Measurements from ENCODE around the gene STK32C.

Gene STK32C

GRCh38 chr10:132265890-132266496 is 41.8 kb downstream of the STK32C start:
- no peak overlapping the region for H3K27ac ChIP-seq (ENCODE audit: low read depth, low read length)
- WGBS, result 86% methylated on average over 14 of the region's 15 CpGs

GRCh38 chr10:132264966-132265889 is 42.5 kb downstream of the STK32C start:
- H3K36me3 ChIP-seq (ENCODE audit: insufficient read depth, low read length), result no peaks in the 10 kb centered on the region
- no peaks in the 10 kb centered on the region for H3K9me3 ChIP-seq (ENCODE audit: insufficient read depth, low read depth, low read length)
- H3K9ac ChIP-seq (ENCODE audit: low read depth, low read length), result no peak overlapping the region
- H3K4me3 ChIP-seq (ENCODE audit: low read length), result no peak overlapping the region
- H3K27ac ChIP-seq (ENCODE audit: low read depth, low read length), result no peak overlapping the region
- no peaks in the 10 kb centered on the region for H3K4me1 ChIP-seq (ENCODE audit: insufficient read depth, low read length)
- WGBS, result 92% methylated on average over 32 of the region's 32 CpGs
- no peaks in the 10 kb centered on the region for H3K27me3 ChIP-seq (ENCODE audit: insufficient read depth, low read length)

More at GRCh38 chr10:132265890-132266496, 41.8 kb downstream of the STK32C start:
- no peak overlapping the region for H3K9ac ChIP-seq (ENCODE audit: low read depth, low read length)
- H3K27me3 ChIP-seq (ENCODE audit: insufficient read depth, low read length), result no peaks in the 10 kb centered on the region
- H3K4me3 ChIP-seq (ENCODE audit: low read length), result no peak overlapping the region
- H3K36me3 ChIP-seq (ENCODE audit: insufficient read depth, low read length), result no peaks in the 10 kb centered on the region
- no peaks in the 10 kb centered on the region for H3K4me1 ChIP-seq (ENCODE audit: insufficient read depth, low read length)
- H3K9me3 ChIP-seq (ENCODE audit: insufficient read depth, low read depth, low read length), result no peaks in the 10 kb centered on the region

- Histone ChIP-seq H3K36me3 (ENCODE audit: insufficient read depth, low read length) (no peaks in the 10 kb centered on the region), H3K4me1 (ENCODE audit: insufficient read depth, low read length) (no peaks in the 10 kb centered on the region), H3K27me3 (ENCODE audit: insufficient read depth, low read length) (no peaks in the 10 kb centered on the region), H3K9ac (ENCODE audit: low read depth, low read length) (no peak overlapping the region), H3K4me3 (ENCODE audit: low read length) (no peak overlapping the region), H3K9me3 (ENCODE audit: insufficient read depth, low read depth, low read length) (no peaks in the 10 kb centered on the region), H3K27ac (ENCODE audit: low read depth, low read length) (no peak overlapping the region)
- 89% methylated on average over 16 of the region's 16 CpGs for WGBS
Observed at GRCh38 chr10:132264306-132264950, 43.3 kb downstream of the STK32C start.

- Histone ChIP-seq H3K27me3 (ENCODE audit: insufficient read depth, low read length) (no peaks in the 10 kb centered on the region), H3K36me3 (ENCODE audit: insufficient read depth, low read length) (no peaks in the 10 kb centered on the region), H3K4me1 (ENCODE audit: insufficient read depth, low read length) (no peaks in the 10 kb centered on the region), H3K27ac (ENCODE audit: low read depth, low read length) (no peak overlapping the region), H3K4me3 (ENCODE audit: low read length) (no peak overlapping the region), H3K9ac (ENCODE audit: low read depth, low read length) (no peak overlapping the region), H3K9me3 (ENCODE audit: insufficient read depth, low read depth, low read length) (no peaks in the 10 kb centered on the region)
- WGBS, result 95% methylated on average over 8 of the region's 9 CpGs
Observed at GRCh38 chr10:132263866-132264265, 43.9 kb downstream of the STK32C start.

GRCh38 chr10:132259702-132260482 is 47.9 kb downstream of the STK32C start:
- WGBS, result 93% methylated on average over 27 of the region's 27 CpGs
- Histone ChIP-seq H3K4me3 (ENCODE audit: low read length) (no peak overlapping the region), H3K36me3 (ENCODE audit: insufficient read depth, low read length) (no peaks in the 10 kb centered on the region), H3K9me3 (ENCODE audit: insufficient read depth, low read depth, low read length) (no peaks in the 10 kb centered on the region), H3K4me1 (ENCODE audit: insufficient read depth, low read length) (no peaks in the 10 kb centered on the region), H3K27ac (ENCODE audit: low read depth, low read length) (no peak overlapping the region), H3K9ac (ENCODE audit: low read depth, low read length) (no peak overlapping the region), H3K27me3 (ENCODE audit: insufficient read depth, low read length) (no peaks in the 10 kb centered on the region)

GRCh38 chr10:132258423-132258822 is 49.3 kb downstream of the STK32C start:
- Histone ChIP-seq H3K4me3 (ENCODE audit: low read length) (no peak overlapping the region), H3K36me3 (ENCODE audit: insufficient read depth, low read length) (no peaks in the 10 kb centered on the region), H3K27ac (ENCODE audit: low read depth, low read length) (no peak overlapping the region), H3K4me1 (ENCODE audit: insufficient read depth, low read length) (no peaks in the 10 kb centered on the region), H3K27me3 (ENCODE audit: insufficient read depth, low read length) (no peaks in the 10 kb centered on the region), H3K9ac (ENCODE audit: low read depth, low read length) (no peak overlapping the region), H3K9me3 (ENCODE audit: insufficient read depth, low read depth, low read length) (no peaks in the 10 kb centered on the region)
- WGBS, result 93% methylated on average over 23 of the region's 23 CpGs

GRCh38 chr10:132257907-132258306 is 49.8 kb downstream of the STK32C start:
- H3K9ac ChIP-seq (ENCODE audit: low read depth, low read length), result no peak overlapping the region
- no peaks in the 10 kb centered on the region for H3K4me1 ChIP-seq (ENCODE audit: insufficient read depth, low read length)
- no peak overlapping the region for H3K27ac ChIP-seq (ENCODE audit: low read depth, low read length)
- 89% methylated on average over 9 of the region's 9 CpGs for WGBS
- H3K36me3 ChIP-seq (ENCODE audit: insufficient read depth, low read length), result no peaks in the 10 kb centered on the region
- H3K27me3 ChIP-seq (ENCODE audit: insufficient read depth, low read length), result no peaks in the 10 kb centered on the region
- no peaks in the 10 kb centered on the region for H3K9me3 ChIP-seq (ENCODE audit: insufficient read depth, low read depth, low read length)
- no peak overlapping the region for H3K4me3 ChIP-seq (ENCODE audit: low read length)

- Histone ChIP-seq H3K27me3 (ENCODE audit: insufficient read depth, low read length) (no peaks in the 10 kb centered on the region), H3K9ac (ENCODE audit: low read depth, low read length) (no peak overlapping the region)
- WGBS, result 82% methylated on average over 8 of the region's 8 CpGs
Observed at GRCh38 chr10:132257271-132257670, 50.5 kb downstream of the STK32C start.

GRCh38 chr10:132256866-132257265 is 50.9 kb downstream of the STK32C start:
- WGBS, result 88% methylated on average over 5 of the region's 5 CpGs
- H3K4me1 ChIP-seq (ENCODE audit: insufficient read depth, low read length), result no peaks in the 10 kb centered on the region
- H3K36me3 ChIP-seq (ENCODE audit: insufficient read depth, low read length), result no peaks in the 10 kb centered on the region
- no peaks in the 10 kb centered on the region for H3K27me3 ChIP-seq (ENCODE audit: insufficient read depth, low read length)
- H3K9me3 ChIP-seq (ENCODE audit: insufficient read depth, low read depth, low read length), result no peaks in the 10 kb centered on the region
- H3K4me3 ChIP-seq (ENCODE audit: low read length), result no peak overlapping the region
- no peak overlapping the region for H3K27ac ChIP-seq (ENCODE audit: low read depth, low read length)
- no peak overlapping the region for H3K9ac ChIP-seq (ENCODE audit: low read depth, low read length)

More at GRCh38 chr10:132257271-132257670, 50.5 kb downstream of the STK32C start:
- Histone ChIP-seq H3K4me1 (ENCODE audit: insufficient read depth, low read length) (no peaks in the 10 kb centered on the region), H3K4me3 (ENCODE audit: low read length) (no peak overlapping the region), H3K36me3 (ENCODE audit: insufficient read depth, low read length) (no peaks in the 10 kb centered on the region), H3K27ac (ENCODE audit: low read depth, low read length) (no peak overlapping the region), H3K9me3 (ENCODE audit: insufficient read depth, low read depth, low read length) (no peaks in the 10 kb centered on the region)

GRCh38 chr10:132255489-132256344 is 52.0 kb downstream of the STK32C start:
- Histone ChIP-seq H3K36me3 (ENCODE audit: insufficient read depth, low read length) (no peaks in the 10 kb centered on the region), H3K4me1 (ENCODE audit: insufficient read depth, low read length) (no peaks in the 10 kb centered on the region), H3K9ac (ENCODE audit: low read depth, low read length) (no peak overlapping the region), H3K27me3 (ENCODE audit: insufficient read depth, low read length) (no peaks in the 10 kb centered on the region), H3K27ac (ENCODE audit: low read depth, low read length) (no peak overlapping the region), H3K9me3 (ENCODE audit: insufficient read depth, low read depth, low read length) (no peaks in the 10 kb centered on the region), H3K4me3 (ENCODE audit: low read length) (no peak overlapping the region)
- WGBS, result 92% methylated on average over 23 of the region's 23 CpGs
